DMS153 treated with DMSO at 0.1 percent for 48 hours (cell line): Measurements from ENCODE around the gene FAM167B.

Experiments
- DNase-seq: peaks from one replicate; lab custom pipeline; 2025; ENCODE audit not compliant: unreplicated experiment; lab: John Stamatoyannopoulos, UW

Gene FAM167B

GRCh38 chr1:32223683-32224082 lies 23.3 kb upstream of the FAM167B start:
- no peak for DNase-seq

GRCh38 chr1:32224285-32224684 lies 22.7 kb upstream of the FAM167B start:
- no peak for DNase-seq

GRCh38 chr1:32228771-32229170 lies 18.3 kb upstream of the FAM167B start:
- DNase-seq = no peak

GRCh38 chr1:32231843-32232432 lies 15.1 kb upstream of the FAM167B start:
- DNase-seq = no peak

GRCh38 chr1:32232558-32233304 lies 14.3 kb upstream of the FAM167B start:
- DNase-seq = no peak

- no peak for DNase-seq
Observed at GRCh38 chr1:32234792-32235191, 12.2 kb upstream of the FAM167B start.

GRCh38 chr1:32239337-32239736 lies 7.7 kb upstream of the FAM167B start:
- DNase-seq = peak; percentile 80

- peak; percentile 80 for DNase-seq
Observed at GRCh38 chr1:32239790-32240139, 7.3 kb upstream of the FAM167B start.

GRCh38 chr1:32240140-32240951 lies 6.7 kb upstream of the FAM167B start:
- DNase-seq = peak; percentile 99

- peak; percentile 88 for DNase-seq
Observed at GRCh38 chr1:32241001-32241763, 5.8 kb upstream of the FAM167B start.

GRCh38 chr1:32242341-32242851 lies 4.6 kb upstream of the FAM167B start:
- DNase-seq = no peak

GRCh38 chr1:32247452-32247851 lies 430 bp downstream of the FAM167B start:
- no peak for DNase-seq

- peak; percentile 93 for DNase-seq
Observed at GRCh38 chr1:32247983-32248889, 1.2 kb downstream of the FAM167B start.

- no peak for DNase-seq
Observed at GRCh38 chr1:32249831-32250525, 3.0 kb downstream of the FAM167B start.

GRCh38 chr1:32250893-32251716 lies 4.1 kb downstream of the FAM167B start, which contains the start of gene LCK:
LCK (plus strand) TSS chr1:32251265; CDS start chr1:32274330, 23,065 bp downstream.
- no peak for DNase-seq

- no peak for DNase-seq
Observed at GRCh38 chr1:32255072-32256071, 8.3 kb downstream of the FAM167B start.
